ENCODE data around the gene ZNF345. TPM values are rescaled to one million over a fixed set of nuclear protein-coding genes. Genes with fewer than 3 reads are reported as not detected.

Gene ZNF345
- total RNA-seq, 1 donor from 2014 or later = 8.0 TPM

DNA sequence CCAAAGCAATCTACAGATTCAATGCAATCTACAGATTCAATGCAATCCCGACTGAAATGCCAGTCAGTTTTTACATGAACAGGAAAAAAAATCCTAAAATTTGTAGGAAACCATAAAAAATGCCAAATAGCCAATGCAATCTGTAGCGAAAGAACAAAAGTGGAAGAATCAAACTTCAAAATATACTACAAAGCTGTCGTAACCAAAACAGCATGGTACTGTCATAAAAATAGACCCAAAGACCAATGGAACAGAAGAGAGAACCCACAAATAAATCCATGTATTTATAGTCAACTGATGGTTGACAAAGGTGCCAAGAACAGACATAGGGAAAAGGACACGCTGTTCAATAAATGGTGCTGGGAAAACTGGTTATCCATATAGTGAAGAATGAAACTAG lies 47.7 kb downstream of the ZNF345 start:
- no peak for DNase-seq (ENCODE audit: low spot score in 2 of 2)
- H3K9me3 ChIP-seq = peaks cover 97 to 100% of the 10 kb centered on the region in 2 donors
- H3K4me1 ChIP-seq = no peaks in the 10 kb centered on the region
- TF ChIP-seq, protein P1, sequence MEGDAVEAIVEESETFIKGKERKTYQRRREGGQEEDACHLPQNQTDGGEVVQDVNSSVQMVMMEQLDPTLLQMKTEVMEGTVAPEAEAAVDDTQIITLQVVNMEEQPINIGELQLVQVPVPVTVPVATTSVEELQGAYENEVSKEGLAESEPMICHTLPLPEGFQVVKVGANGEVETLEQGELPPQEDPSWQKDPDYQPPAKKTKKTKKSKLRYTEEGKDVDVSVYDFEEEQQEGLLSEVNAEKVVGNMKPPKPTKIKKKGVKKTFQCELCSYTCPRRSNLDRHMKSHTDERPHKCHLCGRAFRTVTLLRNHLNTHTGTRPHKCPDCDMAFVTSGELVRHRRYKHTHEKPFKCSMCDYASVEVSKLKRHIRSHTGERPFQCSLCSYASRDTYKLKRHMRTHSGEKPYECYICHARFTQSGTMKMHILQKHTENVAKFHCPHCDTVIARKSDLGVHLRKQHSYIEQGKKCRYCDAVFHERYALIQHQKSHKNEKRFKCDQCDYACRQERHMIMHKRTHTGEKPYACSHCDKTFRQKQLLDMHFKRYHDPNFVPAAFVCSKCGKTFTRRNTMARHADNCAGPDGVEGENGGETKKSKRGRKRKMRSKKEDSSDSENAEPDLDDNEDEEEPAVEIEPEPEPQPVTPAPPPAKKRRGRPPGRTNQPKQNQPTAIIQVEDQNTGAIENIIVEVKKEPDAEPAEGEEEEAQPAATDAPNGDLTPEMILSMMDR (IDR thresholded peaks at IDR 0.05) = no peak
- H3K27ac ChIP-seq = no peak overlapping the region
- intact Hi-C loops (cut with DNase I) = no loop called here
- H3K4me3 ChIP-seq = no peak overlapping the region
- H3K27me3 ChIP-seq = no peaks in the 10 kb centered on the region
- peaks cover 76 to 99% of the 10 kb centered on the region in 2 donors for H3K36me3 ChIP-seq

DNA sequence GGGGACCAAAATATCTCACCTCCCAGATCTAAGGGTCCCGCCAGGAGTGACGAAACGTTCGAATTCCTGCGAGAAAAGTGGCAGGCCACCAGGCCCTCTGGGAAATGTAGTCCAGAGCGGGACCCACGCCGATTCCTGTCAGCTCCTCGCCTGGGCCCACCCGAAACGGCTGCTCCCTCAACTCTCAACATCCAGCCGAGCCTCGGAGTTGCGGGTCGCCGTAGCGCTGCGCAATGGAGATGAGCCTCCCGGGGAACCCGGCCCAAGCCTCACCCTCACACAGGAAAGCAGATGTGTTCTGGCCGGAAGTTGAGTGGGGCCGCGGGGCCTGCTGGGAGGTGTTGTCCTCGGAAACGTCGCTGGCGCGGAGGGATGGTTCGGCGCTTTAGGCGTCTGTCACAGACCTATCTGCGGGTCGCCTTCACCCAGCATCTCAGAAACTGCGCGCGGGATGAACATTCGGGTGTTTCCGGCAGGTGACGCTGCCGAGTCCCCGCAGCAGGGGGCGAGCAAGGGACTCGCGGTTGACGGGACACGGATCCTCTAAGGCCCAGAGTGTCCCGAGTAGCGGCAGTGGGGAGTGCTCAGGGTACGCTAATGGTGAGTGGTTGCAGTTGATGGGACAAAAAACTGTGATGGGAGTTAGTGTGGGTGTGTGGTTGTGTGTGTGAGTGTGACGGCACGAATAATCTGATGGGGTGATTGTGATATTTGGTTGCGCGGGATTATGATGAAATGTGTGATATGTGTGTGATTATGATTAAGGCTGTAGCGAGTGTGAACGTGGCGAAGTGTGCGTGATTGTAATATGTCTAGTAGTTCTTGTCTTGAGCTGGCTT lies 65.5 kb downstream of the ZNF345 start, which contains the start of the genes ZNF568 and ZNF829:
TSS of gene ZNF568 (plus strand) at position 341 of the 839 bp plus-strand sequence. CDS start 6,439 bp downstream, outside the sequence.
TSS of gene ZNF829 (minus strand) at position 300 of the 839 bp plus-strand sequence. CDS start 1,124 bp downstream, outside the sequence.
- intact Hi-C loops (cut with DNase I) = loop anchor here (1.0 to 10.0 kb wide), 6 partner anchors 66 to 791 kb away; partner anchors contain the start of genes ZNF345, ZNF527, ZNF790 and ZNF850

DNA sequence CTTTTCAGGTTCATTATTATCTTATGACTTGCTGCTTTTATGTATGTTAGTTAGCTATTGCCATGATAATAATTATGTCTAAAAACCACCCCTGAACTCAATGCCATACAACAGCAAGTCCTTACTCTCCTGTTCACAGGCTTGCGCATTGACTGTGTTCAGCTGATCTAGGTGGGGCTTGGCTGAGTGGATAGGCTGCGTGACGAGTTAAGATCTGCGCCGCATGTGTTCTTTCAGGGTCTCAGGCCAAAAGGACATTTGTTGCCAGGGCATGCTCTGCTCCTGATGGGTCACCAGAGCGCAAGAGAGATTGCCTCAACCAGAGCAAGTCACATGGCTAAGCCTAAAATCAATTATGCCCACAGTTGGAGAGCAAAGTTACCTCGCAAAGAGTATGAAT lies 66.3 kb downstream of the ZNF345 start:
- no peak for DNase-seq (ENCODE audit: low spot score in 2 of 2)
- Histone ChIP-seq H3K9me3 (peaks cover 0 to 44% of the 10 kb centered on the region in 2 donors), H3K4me1 (peaks cover 0 to 10% of the 10 kb centered on the region in 2 donors), H3K27me3 (no peaks in the 10 kb centered on the region), H3K27ac (peak overlapping the region in 1 of 2 donors; percentile 98), H3K4me3 (peak overlapping the region; percentile 80 to 91), H3K36me3 (peaks cover 18 to 51% of the 10 kb centered on the region in 2 donors)
- intact Hi-C loops (cut with DNase I) = loop anchor here (1.0 to 10.0 kb wide), 6 partner anchors 67 to 792 kb away; partner anchors contain the start of genes ZNF345, ZNF527, ZNF790 and ZNF850
- TF ChIP-seq, protein P1 (IDR thresholded peaks at IDR 0.05) = no peak

More for the DNA sequence above, 65.5 kb downstream of the ZNF345 start, which contains the start of the genes ZNF568 and ZNF829:
- Histone ChIP-seq H3K9me3 (peaks cover 0 to 44% of the 10 kb centered on the region in 2 donors), H3K36me3 (peaks cover 16 to 49% of the 10 kb centered on the region in 2 donors), H3K4me3 (peak within 1 kb of the TSS; percentile 80 to 91), H3K27ac (peak within 1 kb of the TSS; percentile 93 to 98), H3K27me3 (no peaks in the 10 kb centered on the region), H3K4me1 (peaks cover 0 to 10% of the 10 kb centered on the region in 2 donors)
- TF ChIP-seq, protein P1 (IDR thresholded peaks at IDR 0.05) = peak; percentile 57 to 73 (median 59)
- peak; percentile 42 to 93 for DNase-seq (ENCODE audit: low spot score in 2 of 2)

DNA sequence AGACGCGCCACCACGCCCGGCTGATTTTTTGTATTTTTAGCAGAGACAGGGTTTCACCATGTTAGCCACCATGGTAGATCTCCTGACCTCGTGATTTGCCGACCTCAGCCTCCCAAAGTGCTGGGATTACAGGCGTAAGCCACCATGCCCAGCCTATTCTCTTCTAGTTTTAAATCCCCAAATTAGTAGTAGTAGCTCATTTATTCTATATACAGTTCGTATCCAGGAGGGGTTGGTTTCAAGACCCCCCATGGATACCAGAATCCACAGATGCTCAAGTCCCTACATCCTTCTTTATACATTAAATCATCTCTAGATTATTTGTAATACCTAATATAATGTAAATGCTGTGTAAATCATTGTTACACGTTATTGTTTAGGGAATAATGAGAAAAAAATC lies 67.4 kb downstream of the ZNF345 start:
- Histone ChIP-seq H3K4me3 (no peak overlapping the region), H3K9me3 (peaks cover 0 to 43% of the 10 kb centered on the region in 2 donors), H3K27me3 (no peaks in the 10 kb centered on the region), H3K27ac (no peak overlapping the region), H3K4me1 (peaks cover 0 to 10% of the 10 kb centered on the region in 2 donors), H3K36me3 (peaks cover 26 to 51% of the 10 kb centered on the region in 2 donors)
- TF ChIP-seq, protein P1 (IDR thresholded peaks at IDR 0.05) = no peak
- intact Hi-C loops (cut with DNase I) = loop anchor here (5.0 to 10.0 kb wide), 3 partner anchors 146 to 793 kb away; partner anchors contain the start of gene ZNF850
- no peak for DNase-seq (ENCODE audit: low spot score in 2 of 2)

Other genes starting within 250 kb of the ZNF345 start
- 0.32 TPM for gene ZNF382, start 245.6 kb upstream of the ZNF345 start, total RNA-seq
- not detected for gene ZNF461, start 184.0 kb upstream of the ZNF345 start, total RNA-seq
- 3.7 TPM for gene ZNF567, start 163.3 kb upstream of the ZNF345 start, total RNA-seq
- gene ZNF850, start 78.1 kb upstream of the ZNF345 start, total RNA-seq = 5.1 TPM
- gene ZNF790, start 12.5 kb upstream of the ZNF345 start, total RNA-seq = 17.0 TPM
- 1.2 TPM for gene ZNF829, start 65.4 kb downstream of the ZNF345 start, total RNA-seq
- gene ZNF568, start 65.5 kb downstream of the ZNF345 start, total RNA-seq = 2.4 TPM
- gene ZNF420, start 227.6 kb downstream of the ZNF345 start, total RNA-seq = 69.9 TPM